HG03196 (cell line): ENCODE data around the gene CISH.

Experiments used
- ATAC-seq: cut with Tn5 transposase; IDR thresholded peaks from one replicate; pipeline ENCODE4 v1.9.1; 2021; ENCODE audit not compliant: unreplicated experiment

Gene CISH

GRCh38 chr3:50573566-50574443 is 37.8 kb downstream of the CISH start:
- ATAC-seq: no peak

GRCh38 chr3:50572801-50573371 is 38.7 kb downstream of the CISH start:
- no peak for ATAC-seq

GRCh38 chr3:50572158-50572557 is 39.4 kb downstream of the CISH start:
- no peak for ATAC-seq

- ATAC-seq: no peak
These were observed 40.1 kb downstream of the CISH start for GRCh38 chr3:50571486-50571885.

GRCh38 chr3:50570508-50571279 is 40.9 kb downstream of the CISH start:
- no peak for ATAC-seq

GRCh38 chr3:50568947-50569749 is 42.4 kb downstream of the CISH start, which contains the start of gene HEMK1:
TSS of gene HEMK1 (plus strand) at chr3:50569522. CDS start at chr3:50571105, 1,583 bp downstream.
- peak; percentile 61 for ATAC-seq

GRCh38 chr3:50567386-50568167 is 44.0 kb downstream of the CISH start, which contains the start of gene C3orf18:
TSS of gene C3orf18 (minus strand) at chr3:50567747. CDS start at chr3:50565699, 2,048 bp downstream.
- ATAC-seq: peak; percentile 77

- ATAC-seq: no peak
These were observed 44.6 kb downstream of the CISH start for GRCh38 chr3:50567011-50567385.

GRCh38 chr3:50564321-50564720 is 47.3 kb downstream of the CISH start:
- no peak for ATAC-seq

- ATAC-seq: no peak
These were observed 47.7 kb downstream of the CISH start for GRCh38 chr3:50563867-50564266.

- no peak for ATAC-seq
These were observed 48.7 kb downstream of the CISH start for GRCh38 chr3:50562861-50563260.

GRCh38 chr3:50559702-50560101 is 51.9 kb downstream of the CISH start:
- ATAC-seq: no peak

GRCh38 chr3:50557915-50558314 is 53.7 kb downstream of the CISH start:
- ATAC-seq: no peak

- ATAC-seq: no peak
These were observed 54.5 kb downstream of the CISH start for GRCh38 chr3:50557106-50557505.
